Measurements from ENCODE around the gene PALS2.

PALS2 gene, protein sequence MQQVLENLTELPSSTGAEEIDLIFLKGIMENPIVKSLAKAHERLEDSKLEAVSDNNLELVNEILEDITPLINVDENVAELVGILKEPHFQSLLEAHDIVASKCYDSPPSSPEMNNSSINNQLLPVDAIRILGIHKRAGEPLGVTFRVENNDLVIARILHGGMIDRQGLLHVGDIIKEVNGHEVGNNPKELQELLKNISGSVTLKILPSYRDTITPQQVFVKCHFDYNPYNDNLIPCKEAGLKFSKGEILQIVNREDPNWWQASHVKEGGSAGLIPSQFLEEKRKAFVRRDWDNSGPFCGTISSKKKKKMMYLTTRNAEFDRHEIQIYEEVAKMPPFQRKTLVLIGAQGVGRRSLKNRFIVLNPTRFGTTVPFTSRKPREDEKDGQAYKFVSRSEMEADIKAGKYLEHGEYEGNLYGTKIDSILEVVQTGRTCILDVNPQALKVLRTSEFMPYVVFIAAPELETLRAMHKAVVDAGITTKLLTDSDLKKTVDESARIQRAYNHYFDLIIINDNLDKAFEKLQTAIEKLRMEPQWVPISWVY

DNA sequence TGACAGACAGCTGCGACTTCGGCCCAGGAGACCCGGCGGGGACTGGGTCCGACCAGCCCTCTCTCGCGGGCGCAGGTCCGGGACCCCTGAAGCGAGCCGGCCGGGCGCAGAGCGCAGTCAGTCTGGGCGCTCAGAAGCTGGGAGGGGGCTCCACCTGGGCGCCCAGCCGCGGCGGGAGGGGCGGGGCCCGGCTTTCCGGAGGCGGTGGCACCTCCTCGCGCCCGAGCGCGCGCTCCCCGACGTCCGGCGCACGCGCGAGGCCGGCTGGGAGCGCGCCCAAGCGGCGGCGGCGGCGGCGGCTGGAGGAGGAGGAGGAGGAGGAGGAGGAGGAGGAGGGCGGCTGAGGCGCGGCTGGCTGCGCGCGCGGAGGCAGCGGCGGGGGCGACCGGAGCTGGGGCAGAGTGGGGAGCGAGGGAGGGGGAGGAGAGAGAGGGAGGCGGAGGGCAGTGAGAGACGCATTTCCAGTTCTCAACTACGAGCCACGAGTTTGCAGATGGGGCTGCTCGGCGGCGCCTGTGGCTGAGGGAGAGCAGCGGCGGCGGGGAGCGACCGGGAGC lies at the start of gene PALS2:
PALS2 (plus strand) TSS at position 456 of the 557 bp plus-strand sequence. CDS start 50,216 bp downstream, outside the sequence.
- FAIRE-seq: no peak

DNA sequence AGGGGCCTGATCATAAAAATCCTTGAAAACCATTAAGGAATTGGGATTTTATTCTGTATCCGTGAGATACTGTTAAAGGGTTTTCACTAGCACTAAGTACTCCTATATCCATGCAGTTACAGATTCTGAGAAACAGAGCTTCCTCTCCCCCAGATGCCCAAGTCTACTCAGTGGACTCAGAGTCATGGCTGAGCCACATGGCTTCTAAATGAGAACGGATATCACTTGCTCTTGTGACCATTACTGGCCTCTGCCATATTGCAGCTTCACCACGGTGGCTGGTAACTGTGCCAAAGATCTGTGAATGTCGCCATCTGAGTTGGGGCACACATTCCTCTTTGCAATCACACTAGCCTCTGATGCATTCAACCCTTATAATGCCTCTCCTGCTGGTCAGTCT lies 42.0 kb upstream of the PALS2 start:
- no peak for FAIRE-seq

DNA sequence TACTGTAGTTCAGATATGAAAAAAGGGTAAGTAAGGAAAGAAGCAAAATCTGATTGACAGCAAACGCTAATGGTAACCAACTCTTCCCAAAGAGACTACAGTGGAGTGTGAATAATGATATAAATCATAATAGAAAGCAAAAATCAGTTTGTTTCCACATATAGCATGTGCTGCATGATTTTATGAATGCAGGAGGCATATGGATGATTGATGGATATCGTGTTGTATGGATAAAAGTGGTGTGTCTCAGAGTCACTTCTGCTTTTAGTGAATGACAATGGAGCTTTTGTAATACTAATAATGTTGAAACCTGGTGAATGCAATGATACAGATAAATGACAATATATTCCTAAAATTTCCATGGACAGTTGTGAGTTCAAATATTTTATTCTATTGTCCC lies 36.6 kb upstream of the PALS2 start:
- no peak for FAIRE-seq

DNA sequence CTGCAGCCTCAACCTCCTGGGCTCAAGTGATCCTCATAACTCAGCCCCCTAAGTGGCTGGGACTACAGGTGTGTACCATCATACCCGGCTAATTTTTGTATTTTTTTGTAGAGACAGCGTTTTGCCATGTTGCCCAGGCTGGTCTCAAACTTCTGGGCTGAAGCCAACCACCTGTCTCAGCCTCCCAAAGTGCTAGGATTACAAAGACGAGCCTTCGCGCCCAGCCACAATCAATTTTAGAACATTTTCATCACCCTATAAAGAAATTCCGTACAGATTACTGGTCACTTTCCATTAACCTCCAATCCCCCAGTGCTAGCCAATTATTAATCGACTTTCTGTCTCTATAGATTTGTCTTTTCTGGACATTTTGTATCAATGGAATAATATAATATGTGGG lies 32.3 kb upstream of the PALS2 start:
- FAIRE-seq: no peak

DNA sequence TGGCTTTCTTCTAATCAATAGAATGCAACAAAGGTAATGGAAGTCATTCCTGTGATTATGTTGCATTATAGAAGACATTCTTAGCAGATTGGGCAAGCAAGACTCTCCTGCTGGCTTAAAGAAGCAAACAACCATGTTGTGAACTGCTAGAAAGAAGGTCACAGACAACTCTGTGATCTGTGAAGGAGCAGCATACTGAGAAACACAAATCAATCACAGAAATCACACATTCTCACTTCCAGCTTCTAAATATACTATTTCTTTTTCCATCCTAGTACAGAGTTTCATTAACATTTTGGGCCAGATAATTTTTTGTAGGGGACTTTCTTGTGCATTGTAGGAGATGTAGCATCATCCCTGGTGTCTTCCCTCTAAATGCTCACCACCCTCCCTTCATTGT lies 28.0 kb upstream of the PALS2 start:
- no peak for FAIRE-seq

DNA sequence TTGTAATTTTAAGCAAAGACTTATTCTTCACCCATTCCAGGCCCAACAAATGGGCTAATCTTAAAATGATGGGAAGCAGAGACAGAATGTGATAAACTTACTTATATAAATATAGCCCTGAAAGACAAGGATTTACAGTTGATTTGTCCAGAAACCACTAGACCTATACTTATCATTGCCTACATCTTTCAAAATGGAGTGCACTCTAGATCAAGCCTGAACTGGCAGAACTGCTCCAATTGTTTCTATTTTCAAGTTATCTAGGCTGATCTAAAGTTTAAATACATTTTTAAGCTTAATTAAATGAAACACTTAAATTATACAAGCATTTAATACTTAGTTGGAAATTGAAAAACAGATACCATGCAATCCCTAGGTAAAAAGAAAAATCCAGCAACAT lies 24.9 kb upstream of the PALS2 start:
- FAIRE-seq: no peak

DNA sequence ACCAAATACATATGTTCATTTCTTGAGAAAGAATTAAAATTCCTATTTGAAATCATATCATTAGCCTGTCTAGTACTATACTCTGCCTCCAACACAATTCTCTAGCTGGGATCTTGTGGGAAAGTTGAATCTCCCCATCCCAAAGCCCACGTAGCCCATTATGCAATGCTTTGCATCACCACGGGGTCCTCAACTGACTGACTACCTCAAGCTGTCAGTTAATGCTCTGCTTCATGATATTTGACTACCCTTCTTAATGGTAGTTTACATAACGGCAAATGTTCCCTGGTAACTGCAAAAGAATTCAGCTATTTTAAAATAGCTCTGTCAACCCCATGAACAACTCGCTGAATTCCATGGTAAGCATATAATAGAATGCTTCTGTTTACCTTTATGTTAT lies 23.3 kb upstream of the PALS2 start:
- no peak for FAIRE-seq

DNA sequence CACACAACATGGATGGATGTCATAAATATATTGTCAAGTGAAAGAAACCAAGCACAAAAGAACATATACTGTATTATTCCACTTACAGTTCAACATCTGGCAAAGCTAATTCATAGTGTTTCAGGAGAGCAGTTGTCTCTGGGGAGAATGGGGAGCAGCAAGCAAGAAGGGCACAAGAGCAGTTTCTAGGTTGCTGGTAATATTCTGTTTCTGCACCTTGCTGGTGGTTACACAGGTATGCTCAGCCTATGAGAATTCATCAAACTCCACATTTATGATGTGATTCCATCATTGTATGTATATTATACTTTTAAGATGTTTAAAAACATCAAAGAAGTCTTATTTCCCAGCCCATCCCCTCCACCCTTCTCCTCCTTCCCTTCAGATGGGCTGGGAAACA lies 18.1 kb upstream of the PALS2 start:
- FAIRE-seq: no peak

DNA sequence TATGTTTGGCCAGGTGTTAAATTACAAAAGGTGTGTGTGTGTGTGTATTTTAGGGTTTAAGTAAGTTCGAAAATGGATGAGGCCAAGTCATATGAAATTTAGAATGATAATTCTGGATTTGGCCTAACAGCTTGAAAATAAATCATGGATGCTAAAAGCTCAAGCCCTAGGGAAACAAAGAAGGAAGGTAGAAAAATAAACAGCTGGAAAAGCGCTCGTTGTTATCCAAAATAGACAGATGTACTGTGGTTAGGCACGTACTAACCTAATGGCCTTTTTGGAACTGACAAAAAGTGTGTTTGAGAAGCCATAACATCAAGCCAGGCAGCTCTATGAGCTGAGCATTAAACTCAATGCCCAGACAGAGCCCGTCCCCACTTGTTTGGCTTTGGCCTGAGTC lies 17.5 kb upstream of the PALS2 start:
- no peak for FAIRE-seq

DNA sequence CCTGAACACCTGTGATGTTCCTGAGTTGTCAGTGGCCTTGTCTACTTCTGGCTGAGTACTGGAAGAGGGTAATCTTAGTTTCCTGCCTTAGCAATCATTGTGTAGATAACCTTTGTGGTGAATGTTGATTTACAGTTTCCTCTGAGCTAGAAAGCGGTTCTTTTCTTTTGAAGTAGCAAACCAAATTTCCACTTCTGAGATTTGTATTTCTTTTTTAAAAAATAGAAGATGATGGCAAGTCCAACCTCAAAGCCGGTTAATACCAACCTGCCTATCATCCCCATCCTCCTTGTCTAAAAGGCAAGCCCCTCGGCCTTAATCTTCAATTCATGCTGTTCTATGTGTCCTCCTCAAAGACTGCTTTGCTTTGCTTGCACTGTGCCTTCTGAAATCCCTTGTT lies 12.5 kb upstream of the PALS2 start:
- no peak for FAIRE-seq

DNA sequence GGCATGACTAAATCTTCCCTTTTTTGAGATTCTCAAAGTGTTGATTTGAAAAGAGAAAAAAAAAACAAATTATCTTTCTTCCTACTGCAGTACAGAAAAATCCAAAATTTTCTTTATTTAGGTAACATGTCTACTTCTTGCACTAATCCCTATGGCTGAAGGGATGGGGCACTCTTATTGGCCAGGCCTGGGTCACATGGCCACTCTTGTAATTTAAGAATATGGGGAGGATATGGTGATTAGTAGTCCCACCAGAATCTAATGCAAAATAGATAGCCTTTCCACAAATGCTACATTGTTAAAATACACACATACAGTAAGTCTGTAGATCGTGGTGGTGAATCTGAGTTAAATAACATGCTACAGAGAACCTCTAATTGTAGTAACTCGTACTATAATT lies 7.0 kb upstream of the PALS2 start:
- no peak for FAIRE-seq

DNA sequence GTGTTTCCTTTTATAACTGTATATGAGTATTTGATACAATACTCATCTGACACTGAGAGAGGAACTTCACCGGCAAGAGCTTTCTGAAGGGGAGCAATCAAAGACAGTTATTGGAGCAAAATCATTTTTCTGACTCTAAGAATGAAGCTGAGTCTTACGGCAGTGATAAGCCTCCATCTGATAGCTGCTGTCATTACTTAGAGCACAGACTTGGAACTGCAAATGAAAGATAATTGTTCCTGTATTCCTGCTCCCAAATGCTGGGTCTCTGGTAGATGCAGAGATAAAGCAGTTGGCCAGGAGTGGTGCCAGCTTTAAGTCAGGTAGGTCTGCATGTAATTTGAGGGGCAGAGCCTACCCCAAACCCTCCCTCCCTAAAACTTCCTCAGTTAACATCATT lies 2.3 kb upstream of the PALS2 start:
- no peak for FAIRE-seq

DNA sequence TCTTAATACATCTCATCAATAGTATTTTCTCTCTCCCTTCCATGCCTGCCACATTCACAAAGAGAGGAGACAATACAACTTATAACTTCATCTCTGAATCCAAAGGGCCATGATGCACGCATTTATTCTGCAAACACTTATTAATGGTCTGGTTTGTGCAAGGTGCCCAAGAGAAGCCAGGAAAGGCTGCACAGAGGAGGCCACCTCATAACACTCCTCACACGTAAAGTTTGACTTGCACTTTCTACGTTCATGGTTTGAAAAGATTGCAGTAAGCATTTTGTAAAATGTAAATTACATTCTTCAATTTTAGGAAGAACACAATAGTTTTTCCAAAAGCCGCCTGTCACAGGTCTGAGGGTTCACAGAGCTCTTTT lies 1.2 kb upstream of the PALS2 start:
- no peak for FAIRE-seq

DNA sequence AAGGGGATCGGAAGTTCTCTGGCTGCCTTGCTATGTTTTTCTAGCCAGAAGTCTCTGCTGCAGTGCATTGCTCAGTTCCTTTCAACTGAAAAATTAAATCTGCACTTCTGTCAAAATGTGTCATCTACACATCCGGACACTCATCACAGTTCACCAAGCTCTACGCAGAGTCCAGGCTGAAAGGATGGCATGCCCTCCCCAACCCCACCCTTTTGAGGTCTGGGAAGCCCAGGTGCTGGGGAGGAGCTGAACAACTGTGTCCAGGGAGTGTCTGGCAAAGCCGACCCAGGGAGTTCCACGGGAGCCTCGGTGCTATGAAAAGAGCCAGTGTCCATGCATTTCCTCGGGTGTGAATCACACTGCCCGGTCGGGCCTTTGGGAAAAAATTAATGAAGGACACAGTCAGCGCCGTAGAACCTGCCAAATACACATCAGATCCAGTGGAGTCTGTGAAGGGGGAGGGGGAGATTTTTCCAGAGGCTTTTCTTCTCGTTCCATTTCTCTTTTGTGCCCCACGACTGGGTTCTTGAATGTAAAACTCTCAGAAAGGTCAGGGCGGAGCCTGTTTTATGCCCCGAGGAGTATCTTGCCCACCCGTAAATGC lies 757 bp upstream of the PALS2 start:
- FAIRE-seq: no peak

DNA sequence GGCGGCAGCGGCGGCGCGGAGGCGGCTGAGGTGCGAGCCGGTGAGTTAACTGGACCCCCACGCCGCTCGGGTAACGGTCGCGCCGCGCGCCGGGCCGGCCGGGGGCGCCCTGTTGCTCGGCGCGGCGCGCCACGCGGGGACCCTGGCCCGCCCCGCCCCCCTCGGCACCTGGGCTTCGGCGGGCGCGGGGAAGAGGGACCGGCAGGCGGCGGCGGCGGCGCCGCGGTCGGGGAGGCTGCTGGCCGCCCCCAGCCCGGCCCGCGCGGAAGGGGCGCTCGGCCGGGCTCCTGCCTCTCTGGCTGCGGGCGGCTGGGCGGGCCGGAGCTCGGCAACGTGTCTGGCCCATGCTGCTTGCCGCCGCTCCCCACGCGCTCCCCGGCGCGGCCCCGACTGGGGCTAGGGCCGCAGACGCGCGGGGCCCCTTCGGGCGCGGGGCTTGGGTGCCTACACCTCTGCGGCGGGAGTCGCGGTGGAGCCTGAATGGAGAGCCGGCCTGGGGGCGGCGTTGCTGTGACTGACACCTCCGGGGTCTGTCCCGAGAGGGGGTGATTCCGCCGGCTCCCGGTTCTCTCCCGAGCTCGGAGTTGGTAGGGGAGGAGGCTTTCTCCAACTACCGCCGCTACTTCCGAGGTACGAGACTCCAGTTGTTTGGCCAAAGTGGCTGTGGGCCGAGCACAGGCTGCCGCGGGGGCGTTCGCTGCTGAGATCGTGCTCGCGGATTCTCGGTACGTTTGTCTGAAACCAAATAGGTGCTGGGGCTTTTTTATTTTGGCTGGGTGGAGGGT lies 494 bp downstream of the PALS2 start:
- no peak for FAIRE-seq

DNA sequence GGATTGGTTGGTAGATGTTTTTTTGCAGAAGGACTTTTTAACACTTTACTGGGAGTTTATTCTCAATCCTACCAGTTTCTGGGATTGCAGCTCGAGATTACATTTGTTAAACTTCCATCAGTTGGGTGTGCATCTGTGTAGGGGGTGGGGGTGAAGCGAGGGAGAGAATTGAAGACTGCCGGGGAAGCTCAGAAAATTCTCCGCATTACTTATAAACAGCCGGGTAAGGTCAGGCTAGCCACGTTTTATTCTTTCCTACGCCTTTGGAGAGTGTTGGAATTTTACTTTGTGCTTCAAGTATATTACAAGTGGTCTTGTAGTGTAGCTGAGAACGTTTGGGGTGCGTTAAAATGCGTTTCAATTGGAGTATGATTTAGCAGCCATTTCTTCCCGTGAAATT lies 1.1 kb downstream of the PALS2 start:
- FAIRE-seq: no peak

DNA sequence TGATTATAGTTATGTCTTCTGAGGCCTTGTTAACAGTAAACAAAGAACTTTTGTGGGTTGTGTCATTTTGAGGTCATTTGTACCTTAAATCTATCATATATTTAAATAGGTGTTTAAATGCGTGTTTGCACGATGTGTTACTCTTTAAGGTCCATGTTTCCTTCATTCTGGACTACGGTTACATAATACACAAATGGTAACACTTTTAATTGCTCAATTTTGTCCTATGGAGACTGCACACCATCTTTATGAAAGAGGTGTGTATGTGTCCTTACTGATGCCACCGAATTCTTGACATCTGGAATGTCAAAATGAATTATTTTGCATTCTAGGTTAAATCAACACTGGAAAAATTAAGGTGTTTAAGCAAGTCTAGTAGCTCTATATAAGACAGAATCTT lies 1.7 kb downstream of the PALS2 start:
- FAIRE-seq: no peak

DNA sequence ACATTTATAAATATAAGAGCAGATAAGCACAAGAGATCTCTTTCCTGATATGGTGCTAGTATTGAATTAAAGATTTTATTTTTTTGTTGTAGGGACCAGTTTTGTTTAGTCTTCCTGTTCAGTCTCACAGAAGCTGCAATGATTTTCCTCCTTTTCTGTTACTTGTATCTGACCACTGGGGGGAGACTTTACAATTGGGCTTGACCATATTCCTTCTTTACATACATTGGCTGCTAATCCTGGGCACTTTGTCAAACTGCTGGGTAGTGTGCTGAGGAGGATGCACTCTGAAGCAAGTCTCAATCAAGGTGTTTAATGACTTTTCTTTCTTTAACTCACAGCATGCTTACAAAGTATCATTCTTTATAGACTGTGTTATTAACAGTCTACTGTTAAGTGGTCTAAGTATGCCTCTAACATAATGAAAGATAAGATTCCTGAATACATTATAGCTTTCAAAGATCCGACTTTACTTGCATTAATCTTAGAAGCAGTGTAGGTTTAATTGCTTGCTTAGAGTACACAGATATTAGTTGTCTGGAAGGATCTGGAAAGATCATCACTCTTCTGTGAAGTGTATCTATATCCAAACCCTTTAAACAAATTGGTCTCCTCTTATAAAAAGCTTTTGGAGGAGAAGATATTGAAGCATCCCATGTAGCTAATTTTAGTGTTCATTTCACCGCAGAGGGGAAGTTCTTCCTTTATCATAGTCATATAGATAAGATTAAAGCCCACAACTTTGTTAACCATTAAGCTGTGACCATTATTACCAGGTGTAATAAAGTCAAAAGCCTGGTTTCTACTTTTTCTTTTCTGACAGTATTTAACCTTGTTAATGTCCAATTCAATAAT lies 3.1 kb downstream of the PALS2 start:
- FAIRE-seq: peak; percentile 91

DNA sequence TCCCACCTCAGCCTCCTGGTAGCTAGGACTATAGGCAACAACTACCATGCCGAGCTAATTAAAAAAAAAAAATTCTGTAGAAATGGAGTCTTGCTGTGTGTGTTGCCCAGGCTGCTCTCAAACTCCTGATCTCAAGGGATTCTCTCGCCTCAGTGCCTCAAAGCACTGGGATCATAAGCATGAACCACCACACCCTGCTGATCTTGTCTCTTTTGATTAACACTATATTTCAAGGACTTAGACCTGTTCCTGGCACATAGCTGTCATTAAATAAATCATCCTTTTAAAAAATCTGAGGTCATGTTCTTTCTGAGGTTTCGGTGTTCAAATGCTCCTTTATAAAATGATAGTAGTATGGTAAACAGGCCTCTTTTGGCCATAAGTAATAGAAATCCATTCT lies 4.8 kb downstream of the PALS2 start:
- no peak for FAIRE-seq

DNA sequence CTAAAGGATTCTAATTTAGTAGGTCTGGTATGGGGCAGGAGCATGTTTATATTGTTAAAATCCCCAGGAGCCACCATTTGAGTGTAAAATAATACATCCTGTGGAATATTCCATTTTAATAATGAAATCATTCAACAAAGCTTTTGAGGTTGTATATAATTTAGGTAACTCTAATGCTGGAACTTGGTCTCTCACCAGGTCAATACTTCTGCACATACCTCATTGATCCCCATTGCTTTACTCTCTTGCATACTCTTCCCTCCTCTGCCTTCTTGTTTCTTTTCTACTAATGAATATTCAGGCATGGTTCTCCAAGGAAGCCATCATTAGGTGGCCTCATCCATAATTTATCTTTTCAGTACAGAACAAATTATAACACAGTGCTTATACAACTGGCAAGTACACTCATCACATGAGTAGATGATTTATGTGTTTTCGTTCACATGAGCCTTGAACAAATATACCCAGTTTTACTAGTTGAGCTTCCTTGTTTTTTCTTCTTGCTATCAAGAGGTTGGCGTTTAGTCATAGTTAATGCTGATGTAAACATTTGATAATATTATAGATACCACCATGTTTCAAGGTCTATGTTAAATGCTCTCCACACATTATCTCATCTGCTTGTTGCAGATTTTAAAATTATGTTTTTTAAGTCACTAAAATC lies 7.2 kb downstream of the PALS2 start:
- FAIRE-seq: no peak

DNA sequence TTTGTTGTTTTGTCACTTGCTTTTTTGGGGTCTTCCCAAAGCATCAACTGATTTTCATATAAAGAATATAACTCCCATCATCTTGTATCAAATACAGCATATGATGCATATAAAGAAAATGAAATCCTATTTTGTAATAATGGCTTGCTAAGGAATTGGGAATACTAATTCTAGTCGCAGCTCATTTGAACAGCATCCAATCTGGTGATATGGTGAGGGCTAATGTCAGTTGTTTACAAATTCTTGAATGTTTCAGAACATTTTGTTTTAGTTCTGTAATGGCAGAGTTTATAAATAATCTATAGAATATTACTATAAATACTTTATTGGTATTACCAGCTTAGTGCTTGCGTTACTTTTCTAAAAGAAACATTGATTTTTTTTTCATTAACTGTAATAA lies 8.9 kb downstream of the PALS2 start:
- no peak for FAIRE-seq

DNA sequence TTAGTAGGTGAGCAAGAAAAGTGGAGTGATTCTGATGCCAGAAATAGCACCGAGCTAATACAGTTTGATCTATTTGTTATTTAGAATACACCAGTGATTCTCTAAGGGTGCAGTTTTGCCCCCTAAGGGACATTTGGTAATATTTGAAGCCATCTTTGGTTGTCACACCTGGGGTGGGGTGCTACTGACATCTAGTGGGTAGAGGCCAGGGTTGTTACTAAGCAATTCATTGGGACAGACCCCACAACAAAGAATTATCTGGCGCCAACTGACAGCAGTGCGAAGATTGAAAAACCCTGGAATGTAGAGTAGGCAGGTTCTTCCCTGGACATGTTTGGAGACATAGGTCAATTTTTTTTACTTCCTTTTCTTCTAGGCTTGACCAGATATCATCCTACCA lies 14.6 kb downstream of the PALS2 start:
- FAIRE-seq: no peak

Measured in TTC549 (cell line).